Activated CD4-positive, CD25-positive, alpha-beta regulatory T cell treated with anti-CD3 and anti-CD28 coated beads, Interleukin-2, amount 50 U/mL, for 16 hours (primary cell): Measurements from ENCODE around the gene GRK4.

ENCODE experiments used
- DNase-seq: peaks from one replicate; pipeline ENCODE4 v3.0.0-alpha.2; 2020; ENCODE audit warnings: low read depth, low spot score

The GRK4 gene

GRCh38 chr4:3069661-3070199, 106.4 kb downstream of the GRK4 start:
- DNase-seq = no peak

- DNase-seq = no peak
Measured at GRCh38 chr4:3070709-3071500, 107.5 kb downstream of the GRK4 start.

- no peak for DNase-seq
Measured at GRCh38 chr4:3071811-3072210, 108.4 kb downstream of the GRK4 start.

- DNase-seq = no peak
Measured at GRCh38 chr4:3073158-3074077, 110.0 kb downstream of the GRK4 start.

GRCh38 chr4:3074078-3074845, 110.9 kb downstream of the GRK4 start, which contains the start of the genes HTT and HTT-AS:
TSS of gene HTT (plus strand) at chr4:3074681. CDS start at chr4:3074826, 145 bp downstream.
TSS of gene HTT-AS (minus strand) at chr4:3074538.
- DNase-seq = peak; percentile 91

GRCh38 chr4:3074846-3075651, 111.7 kb downstream of the GRK4 start:
- peak; percentile 10 for DNase-seq

- DNase-seq = no peak
Measured at GRCh38 chr4:3075652-3075981, 112.2 kb downstream of the GRK4 start.

- no peak for DNase-seq
Measured at GRCh38 chr4:3077796-3078195, 114.4 kb downstream of the GRK4 start.

- no peak for DNase-seq
Measured at GRCh38 chr4:3079694-3080123, 116.3 kb downstream of the GRK4 start.

GRCh38 chr4:3082925-3083515, 119.6 kb downstream of the GRK4 start:
- DNase-seq = no peak

- DNase-seq = no peak
Measured at GRCh38 chr4:3083732-3084131, 120.4 kb downstream of the GRK4 start.

- DNase-seq = no peak
Measured at GRCh38 chr4:3085948-3086670, 122.7 kb downstream of the GRK4 start.

GRCh38 chr4:3087115-3087797, 123.9 kb downstream of the GRK4 start:
- DNase-seq = no peak
